G401 (cell line): ENCODE measurements around the gene CRISP3. TPM values are rescaled to one million over a fixed set of nuclear protein-coding genes. Genes with fewer than 3 reads are reported as not detected.
"Not testable (repeated sequence)": the region's sequence is repeated elsewhere in the genome, so short reads cannot be mapped to it uniquely, and the experiment has no call there.

Experiments
- DNase-seq: peaks from one replicate; pipeline ENCODE4 v3.0.0-alpha.2; 2015; ENCODE audit warnings: low spot score
- in situ Hi-C: cut with HindIII; loops from 2 replicates; pipeline ENCODE4 v1.10.0; 2016; ENCODE audit warnings: low sequenced_read_pairs, mixed read lengths
- total RNA-seq: library from RNA; depleted of rRNA; stranded (reverse); fragments of >200 nt; shearing (Covaris generic); gene quantifications from 2 replicates; pipeline ENCODE4 v1.2.3, GENCODE V29; 2014; rRNA removed

CRISP3 gene, protein sequence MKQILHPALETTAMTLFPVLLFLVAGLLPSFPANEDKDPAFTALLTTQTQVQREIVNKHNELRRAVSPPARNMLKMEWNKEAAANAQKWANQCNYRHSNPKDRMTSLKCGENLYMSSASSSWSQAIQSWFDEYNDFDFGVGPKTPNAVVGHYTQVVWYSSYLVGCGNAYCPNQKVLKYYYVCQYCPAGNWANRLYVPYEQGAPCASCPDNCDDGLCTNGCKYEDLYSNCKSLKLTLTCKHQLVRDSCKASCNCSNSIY
- not detected in 2 replicates for total RNA-seq

DNA sequence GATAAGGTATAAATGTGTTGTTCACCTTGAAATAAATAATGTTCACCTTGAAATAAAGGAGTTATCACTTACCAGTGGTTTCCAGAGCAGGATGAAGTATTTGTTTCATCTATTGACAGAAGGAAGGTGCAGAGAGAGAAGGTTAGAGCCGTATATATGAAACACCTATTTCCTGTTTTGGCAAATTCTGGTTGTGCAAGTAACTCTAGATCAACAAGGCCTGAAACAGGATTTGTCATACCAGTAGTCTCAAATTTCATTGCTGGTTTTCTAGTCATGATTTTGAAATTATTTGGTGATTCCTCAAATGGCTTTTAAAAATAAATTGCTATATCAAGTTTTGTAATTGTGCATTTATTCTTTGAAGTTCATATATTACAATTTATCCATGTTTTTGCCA lies at the start of gene CRISP3:
CRISP3 (minus strand) TSS at position 130 of the 400 bp plus-strand sequence; CDS start at position 109, 21 bp downstream.
- in situ Hi-C loops, result no loop called here
- DNase-seq, result no peak

DNA sequence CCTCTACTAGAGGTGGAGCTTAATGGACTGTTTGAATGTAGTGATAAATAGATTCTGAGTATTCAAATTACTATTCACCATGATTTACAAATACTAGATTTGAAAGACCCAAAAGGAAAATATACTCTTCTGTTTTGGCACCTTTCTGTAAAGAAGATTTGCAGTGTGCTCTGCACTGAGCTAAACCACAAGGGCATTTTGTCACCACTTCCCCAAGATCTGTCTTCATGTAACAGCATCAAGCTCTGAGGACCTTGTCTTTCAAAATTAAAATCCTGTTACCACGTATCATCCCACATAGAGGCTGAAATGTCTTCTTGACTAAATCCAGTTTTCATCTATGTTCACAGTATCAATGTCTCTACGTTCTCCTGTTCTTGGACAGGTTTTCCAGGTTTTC lies 46.2 kb upstream of the CRISP3 start:
- no peak for DNase-seq
- in situ Hi-C loops, result no loop called here

DNA sequence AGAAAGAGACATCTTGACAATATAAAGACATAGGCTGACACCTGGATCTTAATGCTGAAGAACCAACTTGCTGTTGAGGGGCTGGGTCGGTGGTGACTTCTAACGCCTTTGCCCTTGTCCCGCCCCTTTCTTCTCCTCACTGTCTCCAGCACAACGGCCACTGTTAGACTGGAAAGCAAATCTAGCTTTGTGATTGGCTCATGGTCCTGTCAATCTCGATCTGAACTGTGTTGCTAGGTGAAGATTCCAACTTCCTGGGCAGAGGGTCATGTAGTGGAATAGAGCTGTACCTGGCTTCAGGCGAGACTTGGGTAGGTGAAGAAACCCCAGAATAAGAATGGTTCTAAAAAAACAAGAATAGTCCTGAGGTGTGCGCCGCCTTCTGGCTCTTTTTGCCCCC lies 43.0 kb upstream of the CRISP3 start, which contains the start of gene PGK2:
PGK2 (minus strand) TSS at position 110 of the 400 bp plus-strand sequence; CDS start at position 12, 98 bp downstream.
- DNase-seq, result no peak
- in situ Hi-C loops, result no loop called here

DNA sequence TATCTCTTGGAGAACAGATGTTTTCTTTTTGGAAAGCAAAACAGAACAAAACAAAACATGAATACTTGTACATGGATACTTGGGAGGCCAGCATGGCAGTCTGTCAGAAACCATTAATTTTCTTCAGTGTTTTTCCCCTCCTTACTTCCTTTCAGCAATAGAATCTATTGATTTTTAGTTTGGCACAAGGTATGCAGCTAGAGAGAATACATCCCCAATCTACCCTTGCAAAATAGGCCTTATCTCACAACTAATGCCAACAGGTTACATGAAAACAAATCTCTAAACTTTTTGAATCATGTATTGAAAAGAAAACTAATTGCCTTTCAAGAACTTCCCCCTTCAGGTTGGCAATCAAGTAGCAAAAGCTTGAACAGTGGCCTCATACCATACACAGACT lies 40.1 kb upstream of the CRISP3 start:
- DNase-seq, result no peak
- in situ Hi-C loops, result no loop called here

DNA sequence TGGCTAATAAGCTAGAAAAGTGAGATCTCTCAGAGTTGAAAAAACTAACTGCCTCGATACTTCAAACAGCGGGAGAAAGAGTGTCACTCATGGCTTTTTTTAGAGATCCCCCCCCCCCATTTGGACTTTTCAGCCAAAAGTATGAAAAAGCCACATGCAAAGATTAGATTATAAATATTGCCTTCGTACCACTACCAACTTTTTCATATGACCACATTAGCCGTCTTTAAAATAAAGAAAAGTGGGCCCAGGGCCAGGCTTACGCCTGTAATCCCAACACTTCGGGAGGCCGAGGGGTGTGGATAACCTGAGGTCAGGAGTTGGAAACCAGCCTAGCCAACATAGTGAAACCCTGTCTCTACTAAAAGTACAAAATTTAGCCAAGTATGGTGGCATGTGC lies 38.5 kb upstream of the CRISP3 start:
- in situ Hi-C loops, result no loop called here
- DNase-seq, result no peak

DNA sequence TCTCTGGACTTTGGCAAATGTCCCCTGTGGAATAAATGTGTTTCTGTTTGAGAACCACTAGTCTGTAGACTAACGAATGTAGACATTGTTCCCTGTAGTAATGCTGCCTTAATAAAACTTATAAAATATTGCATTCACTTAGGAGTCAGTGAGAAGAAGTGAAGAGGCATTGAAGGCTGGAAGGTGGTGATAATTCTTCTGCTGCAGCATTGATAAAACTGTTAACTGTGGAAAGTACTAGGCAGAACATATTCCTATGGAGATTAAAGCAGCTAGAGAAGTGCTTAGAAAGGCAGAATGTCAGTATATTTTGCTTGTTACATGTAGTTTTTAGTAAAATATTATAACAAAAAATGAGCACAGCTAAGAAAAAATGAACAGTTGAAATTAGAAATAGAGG lies 38.1 kb upstream of the CRISP3 start:
- DNase-seq, result no peak
- in situ Hi-C loops, result no loop called here

DNA sequence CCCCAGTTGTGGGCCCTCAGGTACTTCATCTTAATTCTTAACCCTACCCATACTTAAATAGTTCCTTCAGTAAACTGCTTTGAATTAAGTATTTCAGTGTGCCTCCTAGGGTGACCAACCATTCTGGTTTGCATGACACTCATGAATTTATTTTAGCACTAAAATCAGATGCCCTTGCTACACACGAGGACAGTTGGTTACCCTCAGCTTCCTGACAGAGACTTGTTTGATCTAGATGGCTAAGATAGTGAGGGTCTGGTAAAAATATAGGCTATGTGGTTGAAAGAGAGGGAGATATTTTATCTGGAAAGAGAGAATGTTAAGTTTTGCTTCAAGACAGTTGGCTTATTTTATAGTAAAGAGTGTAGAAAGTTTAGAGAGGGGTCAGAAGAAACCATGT lies 32.3 kb upstream of the CRISP3 start:
- no peak for DNase-seq
- in situ Hi-C loops, result no loop called here

DNA sequence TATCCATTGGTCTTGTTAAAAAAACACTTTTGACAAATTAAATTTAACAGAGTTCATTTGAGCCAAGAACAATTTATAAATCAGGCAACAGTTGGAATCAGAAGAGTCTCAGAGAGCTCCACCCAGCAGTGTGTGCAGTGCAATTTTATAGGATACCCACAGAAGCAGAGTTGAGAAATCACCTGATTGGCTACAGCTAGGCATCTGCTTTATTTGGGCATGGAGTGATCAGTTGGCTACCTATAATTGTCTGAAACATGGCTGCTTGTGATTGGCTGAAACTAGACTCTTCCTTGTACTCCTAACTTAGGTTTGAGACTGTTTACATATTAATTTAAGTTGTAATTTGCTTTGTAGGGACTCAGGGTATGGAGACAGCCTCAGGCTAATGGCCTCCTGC lies 30.9 kb upstream of the CRISP3 start:
- in situ Hi-C loops, result no loop called here
- DNase-seq, result no peak

DNA sequence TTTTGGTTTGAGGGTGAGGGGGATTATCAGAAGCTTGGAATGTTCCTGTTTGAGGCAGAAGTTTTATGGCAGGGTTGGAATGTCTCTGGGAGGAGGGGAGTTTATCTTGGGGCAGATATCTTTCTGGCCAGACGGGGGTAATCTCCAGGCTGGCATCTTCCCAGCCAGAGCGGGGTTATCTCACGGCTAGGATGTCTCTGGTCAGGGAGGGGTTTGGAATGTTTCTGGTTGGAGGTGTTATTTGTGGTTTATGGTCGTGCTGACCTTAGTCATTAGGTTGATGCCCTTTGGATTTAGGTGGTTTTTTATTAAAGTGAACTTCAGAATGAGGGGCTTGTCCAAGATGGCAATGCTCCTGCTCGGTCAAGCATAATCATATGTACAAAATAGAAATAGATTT lies 28.1 kb upstream of the CRISP3 start:
- in situ Hi-C loops, result no loop called here
- DNase-seq, result no peak

DNA sequence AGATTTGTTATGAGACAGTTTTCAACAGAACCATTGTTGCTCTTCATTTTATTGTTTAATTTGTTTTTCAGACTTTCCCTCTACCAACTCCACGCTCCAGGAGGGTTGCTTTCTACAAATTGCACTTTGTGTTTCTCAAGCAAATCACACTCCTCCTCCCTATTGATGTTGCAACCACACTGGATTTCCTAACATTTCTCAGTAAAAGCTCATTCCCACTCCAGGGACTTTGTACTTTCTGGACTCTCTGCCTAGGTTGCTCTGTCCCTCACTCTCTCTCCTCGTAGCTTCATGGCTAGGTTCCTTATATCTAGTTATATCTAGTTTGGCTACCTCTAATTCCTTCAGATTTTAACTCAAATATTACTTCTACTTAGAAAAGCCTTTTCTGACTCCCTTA lies 22.6 kb upstream of the CRISP3 start:
- DNase-seq, result no peak
- in situ Hi-C loops, result no loop called here

DNA sequence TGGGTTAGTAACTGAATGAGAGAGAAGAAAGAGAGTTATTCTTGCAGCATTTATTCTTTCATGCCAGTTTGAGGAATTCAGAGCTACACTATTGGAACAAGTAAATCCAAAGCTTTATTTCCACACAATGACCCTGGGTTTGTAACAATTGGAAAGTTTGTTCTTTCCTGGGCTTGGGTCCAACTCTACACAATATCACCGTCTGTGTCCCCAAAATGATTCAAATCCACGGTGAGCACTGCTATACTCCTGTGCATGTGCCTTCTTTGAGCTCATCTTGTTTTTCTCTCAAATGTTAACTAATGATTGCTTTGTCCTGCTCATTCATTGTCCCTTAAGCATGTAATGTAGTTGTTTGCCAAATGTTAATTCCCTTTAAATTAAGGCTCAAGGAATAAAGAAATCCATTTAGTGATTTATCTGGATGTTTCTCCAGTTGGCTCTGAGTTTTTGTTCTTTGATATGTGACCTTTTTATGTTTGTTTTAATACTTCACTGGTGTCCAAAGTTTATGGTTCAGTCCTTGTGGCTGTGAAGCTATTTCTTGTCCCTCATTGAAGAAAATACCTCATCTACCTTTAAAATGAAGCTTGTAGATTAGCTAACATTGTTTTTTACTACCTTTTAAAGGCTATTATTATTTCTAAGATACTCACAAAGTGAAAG lies 20.5 kb upstream of the CRISP3 start:
- in situ Hi-C loops, result no loop called here
- DNase-seq, result no peak

DNA sequence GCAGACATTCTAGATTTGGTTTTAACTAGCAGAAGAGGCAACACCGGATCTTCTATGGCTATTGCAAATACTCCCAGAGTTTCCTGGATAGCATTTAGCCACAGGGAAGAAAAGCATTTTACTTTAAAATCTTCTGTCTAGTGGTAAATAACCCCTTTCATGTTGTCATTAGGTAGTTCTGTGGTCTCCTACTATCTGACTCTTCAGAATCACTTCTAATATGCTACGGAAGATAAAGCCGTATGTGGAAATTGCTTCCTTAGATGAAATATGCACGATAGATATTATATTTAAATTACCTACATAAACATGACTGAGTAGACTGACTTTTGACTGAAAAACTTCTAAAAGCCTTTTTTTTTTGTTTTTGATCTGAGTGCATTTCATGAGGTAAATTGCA lies 759 bp downstream of the CRISP3 start:
- no peak for DNase-seq

DNA sequence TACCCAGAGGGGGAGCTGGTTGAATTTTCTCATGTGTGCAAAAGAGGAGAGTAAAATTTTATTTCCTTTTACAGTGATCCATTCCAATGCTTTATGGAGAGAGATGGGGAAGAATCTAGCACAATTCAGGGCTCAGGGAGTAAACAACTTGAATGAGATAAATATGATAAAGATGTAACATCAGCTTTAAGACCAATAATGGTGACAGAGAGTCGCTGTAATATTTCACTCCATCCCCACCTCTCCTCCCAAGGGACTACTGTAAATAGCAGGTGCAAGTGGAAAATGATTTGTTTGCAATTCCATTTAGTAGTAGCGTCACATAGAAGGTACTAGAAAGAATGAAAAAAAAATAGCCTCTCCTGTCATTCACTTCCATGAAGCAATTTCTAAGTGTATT lies 4.8 kb downstream of the CRISP3 start:
- in situ Hi-C loops, result no loop called here
- DNase-seq, result no peak

More for the DNA sequence above, 759 bp downstream of the CRISP3 start:
- in situ Hi-C loops, result no loop called here

DNA sequence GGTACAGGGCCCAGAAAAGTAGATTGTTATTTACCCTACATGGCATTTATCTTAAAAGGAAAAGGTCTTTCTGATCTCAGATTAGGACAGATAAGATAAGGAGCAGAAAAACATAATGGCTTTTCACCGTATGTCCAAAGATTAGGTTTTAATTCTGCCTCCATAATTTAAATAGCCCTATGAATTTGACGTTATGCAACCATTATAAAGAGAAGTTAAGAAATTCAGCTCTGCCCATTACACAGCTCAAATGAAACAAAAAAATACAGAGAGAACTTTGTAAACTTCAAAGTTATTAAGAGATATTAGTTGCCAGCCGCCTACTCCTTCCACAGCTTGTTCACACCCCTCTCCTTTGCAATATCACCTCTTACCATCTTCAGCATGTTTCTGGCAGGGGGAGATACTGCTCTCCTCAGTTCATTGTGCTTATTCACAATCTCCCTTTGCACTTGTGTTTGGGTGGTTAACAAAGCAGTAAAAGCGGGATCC lies 8.1 kb downstream of the CRISP3 start:
- in situ Hi-C loops, result no loop called here
- no peak for DNase-seq

DNA sequence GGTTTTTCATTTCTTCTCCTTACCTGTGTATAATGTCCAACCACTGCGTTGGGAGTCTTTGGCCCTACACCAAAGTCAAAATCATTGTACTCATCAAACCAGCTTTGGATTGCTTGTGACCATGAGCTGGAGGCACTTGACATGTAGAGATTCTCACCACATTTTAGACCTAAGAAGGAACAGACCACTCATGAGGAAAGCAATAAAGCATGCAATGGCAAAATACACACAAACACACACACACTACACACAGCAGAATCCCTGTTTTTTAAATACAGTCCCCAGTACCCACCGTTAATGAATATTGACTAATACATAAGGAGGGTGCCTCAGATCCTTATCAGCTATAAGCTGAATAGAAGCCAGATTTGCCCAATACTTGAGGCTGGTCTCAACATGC lies 10.5 kb downstream of the CRISP3 start:
- no peak for DNase-seq
- in situ Hi-C loops, result no loop called here

DNA sequence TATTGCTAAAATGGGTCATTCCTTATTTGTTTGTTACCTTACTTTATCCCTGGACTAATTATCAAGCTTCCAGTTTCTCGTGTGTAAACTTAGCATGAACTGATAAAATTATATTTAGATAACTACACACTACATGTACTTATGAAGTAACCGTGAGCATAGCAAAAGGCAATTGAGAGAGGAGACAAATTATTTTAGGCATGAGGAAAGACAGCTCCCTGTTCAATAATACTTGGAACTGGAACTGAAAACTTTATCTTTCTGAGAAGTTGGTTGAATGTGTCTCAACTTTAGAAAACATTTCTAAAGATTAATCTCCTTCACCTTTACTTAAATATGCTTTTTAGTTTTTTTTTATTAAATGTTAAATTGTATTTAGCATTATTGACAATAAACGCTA lies 11.4 kb downstream of the CRISP3 start:
- no peak for DNase-seq
- in situ Hi-C loops, result no loop called here

DNA sequence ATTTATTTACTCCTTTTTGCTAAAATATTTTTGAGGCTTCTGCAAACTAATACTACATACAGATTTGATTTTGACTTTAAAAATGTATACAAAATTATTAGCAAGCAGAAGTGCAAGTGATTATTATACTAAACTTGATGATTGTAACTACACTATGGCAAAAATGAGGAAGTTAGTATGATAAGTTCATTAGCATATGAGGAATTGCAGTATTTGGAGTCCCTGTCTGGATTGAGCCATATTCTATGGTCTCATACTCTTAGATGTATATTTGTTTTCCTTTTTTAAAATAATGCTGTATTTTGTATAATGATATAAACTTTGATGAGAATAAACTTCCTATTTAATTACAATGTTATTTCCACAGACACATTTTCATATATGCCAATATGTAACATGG lies 13.9 kb downstream of the CRISP3 start:
- in situ Hi-C loops, result no loop called here
- DNase-seq, result no peak

DNA sequence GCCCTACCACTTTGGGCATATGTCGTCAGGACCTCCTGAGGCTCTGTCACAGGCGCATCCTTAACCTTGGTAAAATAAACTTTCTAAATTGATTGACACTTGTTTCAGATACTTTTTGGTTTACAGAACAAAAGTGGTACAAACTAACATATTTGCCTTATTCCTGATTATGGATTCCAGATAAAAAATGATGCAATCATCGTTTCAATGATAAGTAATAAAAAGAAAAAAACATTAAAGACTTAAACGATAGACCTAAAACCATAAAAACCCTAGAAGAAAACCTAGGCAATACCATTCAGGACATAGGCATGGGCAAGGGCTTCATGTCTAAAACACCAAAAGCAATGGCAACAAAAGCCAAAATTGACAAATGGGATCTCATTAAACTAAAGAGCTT lies 20.3 kb downstream of the CRISP3 start:
- in situ Hi-C loops, DNase-seq: not testable (repeated sequence)

DNA sequence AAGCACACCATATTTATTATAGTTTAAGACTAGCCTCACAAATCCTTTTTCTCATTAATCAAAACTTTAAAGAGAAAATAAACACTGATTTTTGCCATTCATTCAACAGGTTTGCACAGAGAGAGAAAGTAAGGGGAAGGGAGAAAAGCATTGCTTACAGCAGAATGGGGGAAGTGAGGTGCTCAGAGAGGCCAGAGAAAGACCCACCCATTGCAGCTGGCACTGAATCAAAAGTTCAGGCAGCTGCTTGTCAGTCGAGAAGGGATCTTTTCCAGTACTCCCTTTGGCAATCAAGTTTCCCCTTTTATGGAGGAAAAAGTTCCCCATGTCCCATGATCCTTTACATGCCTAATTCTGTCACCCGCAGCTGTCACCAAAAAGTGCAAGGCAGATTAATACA lies 22.9 kb downstream of the CRISP3 start:
- DNase-seq, result no peak
- in situ Hi-C loops, result no loop called here

DNA sequence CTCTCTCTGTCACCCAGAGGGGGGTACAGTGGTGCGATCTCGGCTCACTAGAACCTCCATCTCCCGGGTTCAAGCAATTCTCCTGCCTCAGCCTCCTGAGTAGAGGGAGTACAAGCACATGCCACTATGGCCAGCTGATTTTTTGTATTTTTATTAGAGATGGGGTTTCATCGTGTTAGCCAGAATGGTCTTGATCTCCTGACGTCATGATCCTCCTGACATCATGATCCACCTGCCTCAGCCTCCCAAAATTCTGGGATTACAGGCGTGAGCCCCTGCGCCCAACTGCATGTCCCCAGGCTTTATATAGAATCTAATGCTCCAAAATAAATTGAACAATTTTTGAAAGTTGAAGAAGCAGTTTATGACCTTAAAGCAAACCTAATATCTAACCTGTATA lies 23.8 kb downstream of the CRISP3 start:
- no peak for DNase-seq
- in situ Hi-C loops, result no loop called here

DNA sequence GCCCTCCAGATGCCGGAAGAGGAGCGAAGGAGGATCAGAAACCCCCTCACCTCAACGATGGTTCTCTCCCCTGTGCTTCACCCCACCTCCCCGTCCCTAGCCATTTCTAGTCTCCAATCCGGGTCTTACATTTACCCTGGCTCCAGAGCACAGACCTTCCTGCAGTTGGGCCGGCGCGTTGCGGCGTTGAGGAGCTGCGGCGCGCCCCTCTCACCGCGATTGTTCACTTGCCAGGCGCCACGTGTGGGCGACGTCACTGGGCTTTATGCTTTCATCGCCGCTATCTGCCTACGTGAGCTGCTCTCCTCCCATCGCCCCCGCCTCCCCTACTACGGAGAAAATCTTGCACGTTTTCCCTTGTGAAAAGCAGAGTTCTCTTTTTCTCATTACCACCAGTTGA lies 30.8 kb downstream of the CRISP3 start, which contains the start of gene CRISP2:
CRISP2 (minus strand) TSS at position 198 of the 400 bp plus-strand sequence. CDS start 4,347 bp downstream, outside the sequence.
- in situ Hi-C loops, result no loop called here
- DNase-seq, result no peak
